ENCODE data around the gene TRAPPC3. TPM values are rescaled to one million over a fixed set of nuclear protein-coding genes. Genes with fewer than 3 reads are reported as not detected.

The TRAPPC3 gene
- total and polyA plus RNA-seq, 2 donors from 2014 or later, result 58.4 to 102 TPM

DNA sequence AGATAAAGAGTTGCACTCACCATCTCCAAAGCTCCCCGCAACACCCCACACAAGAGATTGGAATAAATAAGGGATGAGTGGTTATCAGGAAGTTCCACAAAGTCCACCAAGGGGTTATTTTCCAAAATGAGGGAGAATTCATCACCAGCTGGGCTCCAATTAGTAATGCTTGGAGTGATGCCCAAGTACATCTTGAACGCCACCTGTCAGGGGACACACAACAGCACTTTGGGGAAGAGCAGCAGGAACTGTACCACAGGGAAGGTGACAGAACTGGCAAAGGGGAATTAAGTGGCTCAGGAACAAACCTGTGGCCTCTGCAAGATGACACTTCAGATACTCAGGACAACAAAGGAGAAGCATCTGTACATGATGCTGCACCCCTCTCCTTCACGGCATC, 11.5 kb downstream of the TRAPPC3 start:
- no peak overlapping the region for H3K27ac ChIP-seq (ENCODE audit: low read depth in 2 of 2, low read length in 2 of 2)
- TF ChIP-seq CTCF (IDR thresholded peaks at IDR 0.05; ENCODE audit: borderline replicate concordance, extremely low read depth, insufficient read depth), result no peak

GRCh38 chr1:36137226-36137625, 12.1 kb downstream of the TRAPPC3 start:
- Histone ChIP-seq H3K9me3 (ENCODE audit: control insufficient read depth in 2 of 3, insufficient read depth in 1 of 3, low read length in 3 of 3) (no peaks in the 10 kb centered on the region), H3K9ac (ENCODE audit: low read length in 3 of 3) (no peak overlapping the region), H3K27me3 (ENCODE audit: control insufficient read depth, insufficient read depth, low read length) (no peaks in the 10 kb centered on the region), H3K27ac (ENCODE audit: low read depth in 2 of 2, low read length in 2 of 2) (no peak overlapping the region), H3K4me1 (ENCODE audit: control insufficient read depth in 2 of 3, insufficient read depth in 2 of 3, low read depth in 1 of 3, low read length in 3 of 3) (peaks cover 0 to 6% (median 6%) of the 10 kb centered on the region in 3 donors), H3K4me3 (ENCODE audit: low read length in 3 of 3) (no peak overlapping the region), H3K36me3 (ENCODE audit: control insufficient read depth in 2 of 3, insufficient read depth in 3 of 3, low read length in 3 of 3) (peaks cover 0 to 27% (median 19%) of the 10 kb centered on the region in 3 donors)
- DNase-seq (no peak), FAIRE-seq (no peak)
- intact Hi-C loops (cut with DNase I), result no loop called here
- no peak for TF ChIP-seq CTCF (IDR thresholded peaks at IDR 0.05; ENCODE audit: borderline replicate concordance, extremely low read depth, insufficient read depth)

More for the DNA sequence above, 11.5 kb downstream of the TRAPPC3 start:
- peaks cover 0 to 27% (median 19%) of the 10 kb centered on the region in 3 donors for H3K36me3 ChIP-seq (ENCODE audit: control insufficient read depth in 2 of 3, insufficient read depth in 3 of 3, low read length in 3 of 3)
- intact Hi-C loops (cut with DNase I), result no loop called here
- no peak overlapping the region for H3K4me3 ChIP-seq (ENCODE audit: low read length in 3 of 3)
- DNase-seq, result no peak
- no peaks in the 10 kb centered on the region for H3K27me3 ChIP-seq (ENCODE audit: control insufficient read depth, insufficient read depth, low read length)
- FAIRE-seq, result no peak
- H3K9me3 ChIP-seq (ENCODE audit: control insufficient read depth in 2 of 3, insufficient read depth in 1 of 3, low read length in 3 of 3), result no peaks in the 10 kb centered on the region
- H3K9ac ChIP-seq (ENCODE audit: low read length in 3 of 3), result no peak overlapping the region
- peaks cover 0 to 6% (median 6%) of the 10 kb centered on the region in 3 donors for H3K4me1 ChIP-seq (ENCODE audit: control insufficient read depth in 2 of 3, insufficient read depth in 2 of 3, low read depth in 1 of 3, low read length in 3 of 3)

- H3K27ac ChIP-seq (ENCODE audit: low read depth in 2 of 2, low read length in 2 of 2), result no peak overlapping the region
- FAIRE-seq (no peak), DNase-seq (no peak)
- H3K4me1 ChIP-seq (ENCODE audit: control insufficient read depth in 2 of 3, insufficient read depth in 2 of 3, low read depth in 1 of 3, low read length in 3 of 3), result peaks cover 0 to 6% (median 6%) of the 10 kb centered on the region in 3 donors
- intact Hi-C loops (cut with DNase I), result no loop called here
- H3K36me3 ChIP-seq (ENCODE audit: control insufficient read depth in 2 of 3, insufficient read depth in 3 of 3, low read length in 3 of 3), result peaks cover 0 to 27% (median 19%) of the 10 kb centered on the region in 3 donors
- TF ChIP-seq CTCF (IDR thresholded peaks at IDR 0.05; ENCODE audit: borderline replicate concordance, extremely low read depth, insufficient read depth), result no peak
- no peak overlapping the region for H3K4me3 ChIP-seq (ENCODE audit: low read length in 3 of 3)
- no peak overlapping the region for H3K9ac ChIP-seq (ENCODE audit: low read length in 3 of 3)
- no peaks in the 10 kb centered on the region for H3K9me3 ChIP-seq (ENCODE audit: control insufficient read depth in 2 of 3, insufficient read depth in 1 of 3, low read length in 3 of 3)
- H3K27me3 ChIP-seq (ENCODE audit: control insufficient read depth, insufficient read depth, low read length), result no peaks in the 10 kb centered on the region
Observed at GRCh38 chr1:36136535-36136934, 12.8 kb downstream of the TRAPPC3 start.

DNA sequence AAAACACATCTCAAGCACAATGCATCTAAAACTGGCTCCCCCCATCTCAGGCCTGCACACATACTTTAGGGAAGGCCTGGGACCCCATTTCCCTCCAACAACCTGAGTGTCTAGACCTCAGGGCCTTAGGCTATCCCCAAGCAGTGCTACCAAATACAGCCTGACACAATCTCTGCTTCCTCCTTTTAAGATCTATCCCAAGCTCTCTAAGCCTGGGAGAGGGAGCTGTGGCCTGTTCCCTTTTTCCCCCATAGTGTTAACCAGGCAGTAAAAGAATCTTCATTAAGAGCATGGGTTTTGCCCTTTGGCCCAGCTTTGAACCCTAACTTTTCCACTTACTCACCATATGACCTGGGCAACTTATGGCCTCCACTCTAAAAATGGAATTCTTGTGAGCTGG, 13.5 kb downstream of the TRAPPC3 start:
- no peak for TF ChIP-seq CTCF (IDR thresholded peaks at IDR 0.05; ENCODE audit: borderline replicate concordance, extremely low read depth, insufficient read depth)
- no peak overlapping the region for H3K9ac ChIP-seq (ENCODE audit: low read length in 3 of 3)
- peaks cover 0 to 6% (median 6%) of the 10 kb centered on the region in 3 donors for H3K4me1 ChIP-seq (ENCODE audit: control insufficient read depth in 2 of 3, insufficient read depth in 2 of 3, low read depth in 1 of 3, low read length in 3 of 3)
- no peak for FAIRE-seq
- no peak for DNase-seq
- no peaks in the 10 kb centered on the region for H3K27me3 ChIP-seq (ENCODE audit: control insufficient read depth, insufficient read depth, low read length)
- no peak overlapping the region for H3K4me3 ChIP-seq (ENCODE audit: low read length in 3 of 3)
- intact Hi-C loops (cut with DNase I), result no loop called here
- no peak overlapping the region for H3K27ac ChIP-seq (ENCODE audit: low read depth in 2 of 2, low read length in 2 of 2)
- H3K9me3 ChIP-seq (ENCODE audit: control insufficient read depth in 2 of 3, insufficient read depth in 1 of 3, low read length in 3 of 3), result no peaks in the 10 kb centered on the region
- H3K36me3 ChIP-seq (ENCODE audit: control insufficient read depth in 2 of 3, insufficient read depth in 3 of 3, low read length in 3 of 3), result peaks cover 0 to 27% (median 19%) of the 10 kb centered on the region in 3 donors

Measured in kidney (tissue), 14 donors.